Measurements from ENCODE around the gene FOXO1. TPM values are rescaled to one million over a fixed set of nuclear protein-coding genes. Genes with fewer than 3 reads are reported as not detected.

FOXO1 gene
- total and polyA plus RNA-seq, 2 of the 13 experiments (the other 11 are each of a cell fraction or from before 2014, with no cell fraction given), result 8.1 to 13.1 TPM

DNA sequence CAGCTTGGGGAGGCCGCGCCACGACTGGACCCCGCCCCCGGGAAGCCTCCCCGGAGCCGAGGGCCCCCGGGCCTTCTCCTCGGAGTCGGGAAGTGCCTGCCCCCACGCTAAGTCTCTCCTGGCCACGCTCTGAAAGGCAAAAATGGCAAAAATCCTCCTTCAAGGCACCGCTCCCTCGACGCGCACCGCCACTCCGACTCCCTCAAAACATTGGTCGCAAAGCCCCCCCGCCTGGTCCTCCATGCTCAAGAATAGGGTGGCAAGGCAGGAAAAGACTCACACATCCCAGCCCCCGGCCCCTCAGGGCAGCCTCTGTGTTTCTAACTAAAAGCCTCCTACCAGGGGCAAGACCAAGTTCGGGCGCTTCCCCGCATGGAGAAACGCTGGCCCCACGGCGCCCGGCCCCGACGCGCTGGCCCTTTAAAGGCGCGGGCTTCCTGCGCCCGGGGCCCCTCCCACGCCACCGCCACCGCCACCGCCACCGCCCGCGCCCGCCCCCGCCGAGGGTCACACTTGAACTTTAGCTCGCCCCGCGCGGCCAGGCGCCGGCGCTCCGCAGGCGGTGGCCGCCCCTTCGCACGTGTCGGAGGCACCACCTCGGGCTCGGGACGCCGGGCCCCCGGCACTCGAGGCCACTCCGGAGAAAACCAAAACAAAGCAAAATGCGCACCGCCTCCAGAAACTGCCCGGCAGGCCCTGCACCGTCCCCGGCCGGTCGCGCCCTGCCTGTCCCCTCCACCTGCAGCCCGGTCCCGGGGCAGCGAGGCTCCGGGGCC lies 1.9 kb downstream of the FOXO1 start (continued):
- TF ChIP-seq MTA1 (CRISPR knock-in tag; IDR thresholded peaks at IDR 0.05; ENCODE audit: borderline replicate concordance), result peak; percentile 58; the same call in 1 of the 2 replicates
- TF ChIP-seq ZFX (CRISPR knock-in tag; IDR thresholded peaks at IDR 0.05; ENCODE audit: low read depth), result peak; percentile 36; the same call in 1 of the 2 replicates
- TF ChIP-seq ZMYM4 (CRISPR knock-in tag; IDR thresholded peaks at IDR 0.05), result peak; percentile 21; the same call in 1 of the 2 replicates
- TF ChIP-seq PCBP2 (optimal IDR thresholded peaks at IDR 0.05; ENCODE audit: low read depth, low read length, poor library complexity, severe bottlenecking), result no peak
- TF ChIP-seq, protein P1, sequence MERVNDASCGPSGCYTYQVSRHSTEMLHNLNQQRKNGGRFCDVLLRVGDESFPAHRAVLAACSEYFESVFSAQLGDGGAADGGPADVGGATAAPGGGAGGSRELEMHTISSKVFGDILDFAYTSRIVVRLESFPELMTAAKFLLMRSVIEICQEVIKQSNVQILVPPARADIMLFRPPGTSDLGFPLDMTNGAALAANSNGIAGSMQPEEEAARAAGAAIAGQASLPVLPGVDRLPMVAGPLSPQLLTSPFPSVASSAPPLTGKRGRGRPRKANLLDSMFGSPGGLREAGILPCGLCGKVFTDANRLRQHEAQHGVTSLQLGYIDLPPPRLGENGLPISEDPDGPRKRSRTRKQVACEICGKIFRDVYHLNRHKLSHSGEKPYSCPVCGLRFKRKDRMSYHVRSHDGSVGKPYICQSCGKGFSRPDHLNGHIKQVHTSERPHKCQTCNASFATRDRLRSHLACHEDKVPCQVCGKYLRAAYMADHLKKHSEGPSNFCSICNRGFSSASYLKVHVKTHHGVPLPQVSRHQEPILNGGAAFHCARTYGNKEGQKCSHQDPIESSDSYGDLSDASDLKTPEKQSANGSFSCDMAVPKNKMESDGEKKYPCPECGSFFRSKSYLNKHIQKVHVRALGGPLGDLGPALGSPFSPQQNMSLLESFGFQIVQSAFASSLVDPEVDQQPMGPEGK (CRISPR knock-in tag; IDR thresholded peaks at IDR 0.05), result peak; percentile 76
- TF ChIP-seq ZNF564 (CRISPR knock-in tag; IDR thresholded peaks at IDR 0.05), result peak; percentile 62
- TF ChIP-seq, protein P2, sequence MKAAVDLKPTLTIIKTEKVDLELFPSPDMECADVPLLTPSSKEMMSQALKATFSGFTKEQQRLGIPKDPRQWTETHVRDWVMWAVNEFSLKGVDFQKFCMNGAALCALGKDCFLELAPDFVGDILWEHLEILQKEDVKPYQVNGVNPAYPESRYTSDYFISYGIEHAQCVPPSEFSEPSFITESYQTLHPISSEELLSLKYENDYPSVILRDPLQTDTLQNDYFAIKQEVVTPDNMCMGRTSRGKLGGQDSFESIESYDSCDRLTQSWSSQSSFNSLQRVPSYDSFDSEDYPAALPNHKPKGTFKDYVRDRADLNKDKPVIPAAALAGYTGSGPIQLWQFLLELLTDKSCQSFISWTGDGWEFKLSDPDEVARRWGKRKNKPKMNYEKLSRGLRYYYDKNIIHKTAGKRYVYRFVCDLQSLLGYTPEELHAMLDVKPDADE (CRISPR knock-in tag; IDR thresholded peaks at IDR 0.05), result 0 out of 2 replicates have a peak, but pooled peaks have one; percentile 12
- TF ChIP-seq CCAR2 (optimal IDR thresholded peaks at IDR 0.05; ENCODE audit: low read depth, low read length), result no peak
- TF ChIP-seq, protein P3, sequence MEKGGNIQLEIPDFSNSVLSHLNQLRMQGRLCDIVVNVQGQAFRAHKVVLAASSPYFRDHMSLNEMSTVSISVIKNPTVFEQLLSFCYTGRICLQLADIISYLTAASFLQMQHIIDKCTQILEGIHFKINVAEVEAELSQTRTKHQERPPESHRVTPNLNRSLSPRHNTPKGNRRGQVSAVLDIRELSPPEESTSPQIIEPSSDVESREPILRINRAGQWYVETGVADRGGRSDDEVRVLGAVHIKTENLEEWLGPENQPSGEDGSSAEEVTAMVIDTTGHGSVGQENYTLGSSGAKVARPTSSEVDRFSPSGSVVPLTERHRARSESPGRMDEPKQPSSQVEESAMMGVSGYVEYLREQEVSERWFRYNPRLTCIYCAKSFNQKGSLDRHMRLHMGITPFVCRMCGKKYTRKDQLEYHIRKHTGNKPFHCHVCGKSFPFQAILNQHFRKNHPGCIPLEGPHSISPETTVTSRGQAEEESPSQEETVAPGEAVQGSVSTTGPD (CRISPR knock-in tag; IDR thresholded peaks at IDR 0.05), result no peak
- TF ChIP-seq NR2C2 (CRISPR knock-in tag; IDR thresholded peaks at IDR 0.05; ENCODE audit: borderline replicate concordance), result peak; percentile 43
- TF ChIP-seq, protein P4, sequence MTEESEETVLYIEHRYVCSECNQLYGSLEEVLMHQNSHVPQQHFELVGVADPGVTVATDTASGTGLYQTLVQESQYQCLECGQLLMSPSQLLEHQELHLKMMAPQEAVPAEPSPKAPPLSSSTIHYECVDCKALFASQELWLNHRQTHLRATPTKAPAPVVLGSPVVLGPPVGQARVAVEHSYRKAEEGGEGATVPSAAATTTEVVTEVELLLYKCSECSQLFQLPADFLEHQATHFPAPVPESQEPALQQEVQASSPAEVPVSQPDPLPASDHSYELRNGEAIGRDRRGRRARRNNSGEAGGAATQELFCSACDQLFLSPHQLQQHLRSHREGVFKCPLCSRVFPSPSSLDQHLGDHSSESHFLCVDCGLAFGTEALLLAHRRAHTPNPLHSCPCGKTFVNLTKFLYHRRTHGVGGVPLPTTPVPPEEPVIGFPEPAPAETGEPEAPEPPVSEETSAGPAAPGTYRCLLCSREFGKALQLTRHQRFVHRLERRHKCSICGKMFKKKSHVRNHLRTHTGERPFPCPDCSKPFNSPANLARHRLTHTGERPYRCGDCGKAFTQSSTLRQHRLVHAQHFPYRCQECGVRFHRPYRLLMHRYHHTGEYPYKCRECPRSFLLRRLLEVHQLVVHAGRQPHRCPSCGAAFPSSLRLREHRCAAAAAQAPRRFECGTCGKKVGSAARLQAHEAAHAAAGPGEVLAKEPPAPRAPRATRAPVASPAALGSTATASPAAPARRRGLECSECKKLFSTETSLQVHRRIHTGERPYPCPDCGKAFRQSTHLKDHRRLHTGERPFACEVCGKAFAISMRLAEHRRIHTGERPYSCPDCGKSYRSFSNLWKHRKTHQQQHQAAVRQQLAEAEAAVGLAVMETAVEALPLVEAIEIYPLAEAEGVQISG (CRISPR knock-in tag; IDR thresholded peaks at IDR 0.05), result peak; percentile 43
- TF ChIP-seq RBFOX2 (IDR thresholded peaks at IDR 0.05; ENCODE audit: low read depth, low read length), result peak; percentile 82
- no peak for TF ChIP-seq AGO2 (optimal IDR thresholded peaks at IDR 0.05; ENCODE audit: low read depth, low read length)
- TF ChIP-seq, protein P5, sequence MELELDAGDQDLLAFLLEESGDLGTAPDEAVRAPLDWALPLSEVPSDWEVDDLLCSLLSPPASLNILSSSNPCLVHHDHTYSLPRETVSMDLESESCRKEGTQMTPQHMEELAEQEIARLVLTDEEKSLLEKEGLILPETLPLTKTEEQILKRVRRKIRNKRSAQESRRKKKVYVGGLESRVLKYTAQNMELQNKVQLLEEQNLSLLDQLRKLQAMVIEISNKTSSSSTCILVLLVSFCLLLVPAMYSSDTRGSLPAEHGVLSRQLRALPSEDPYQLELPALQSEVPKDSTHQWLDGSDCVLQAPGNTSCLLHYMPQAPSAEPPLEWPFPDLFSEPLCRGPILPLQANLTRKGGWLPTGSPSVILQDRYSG (CRISPR knock-in tag; IDR thresholded peaks at IDR 0.05), result 0 out of 2 replicates have a peak, but pooled peaks have one; percentile 68
- peak; percentile 70; the same call in 1 of the 2 replicates for TF ChIP-seq HOXA3 (CRISPR knock-in tag; IDR thresholded peaks at IDR 0.05)
- TF ChIP-seq EEA1 (CRISPR knock-in tag; IDR thresholded peaks at IDR 0.05; ENCODE audit: borderline replicate concordance), result 0 out of 2 replicates have a peak, but pooled peaks have one; percentile 51
- TF ChIP-seq RARA (CRISPR knock-in tag; IDR thresholded peaks at IDR 0.05), result peak; percentile 83
- peak; percentile 74 for TF ChIP-seq SAP130 (CRISPR knock-in tag; IDR thresholded peaks at IDR 0.05; ENCODE audit: low read depth)
- TF ChIP-seq KMT2B (CRISPR knock-in tag; IDR thresholded peaks at IDR 0.05), result peak; percentile 52; the same call in 1 of the 2 replicates
